ENCODE results near the gene KCNG1. TPM values are rescaled to one million over a fixed set of nuclear protein-coding genes. Genes with fewer than 3 reads are reported as not detected.

Gene KCNG1
- total RNA-seq, 1 donor from 2014 or later = 6.3 TPM

DNA sequence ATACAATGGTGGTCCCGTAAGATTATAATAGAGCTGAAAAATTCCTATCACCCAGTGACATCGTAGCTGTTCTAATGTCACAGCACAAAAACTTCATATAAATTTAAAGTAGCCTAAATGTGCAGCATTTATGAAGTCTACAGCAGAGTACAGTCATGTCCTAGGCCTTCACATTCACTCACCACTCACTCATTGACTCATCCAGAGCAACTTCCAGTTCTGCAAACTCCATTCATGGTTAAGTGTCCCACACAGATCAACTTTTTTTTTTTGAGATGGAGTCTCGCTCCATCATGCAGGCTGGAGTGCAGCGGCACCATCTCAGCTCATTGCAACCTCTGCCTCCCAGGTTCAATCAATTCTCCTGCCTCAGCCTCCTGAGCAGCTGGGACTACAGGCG lies 20.9 kb upstream of the KCNG1 start:
- Mint-ChIP-seq H3K4me3 (ENCODE audit: unreplicated experiment) (no peak overlapping the region), H3K27me3 (ENCODE audit: unreplicated experiment) (peaks cover 6% of the 10 kb centered on the region), H3K36me3 (ENCODE audit: unreplicated experiment) (no peaks in the 10 kb centered on the region), H3K27ac (ENCODE audit: unreplicated experiment) (no peak overlapping the region), H3K9me3 (ENCODE audit: unreplicated experiment) (no peaks in the 10 kb centered on the region), H3K4me1 (ENCODE audit: unreplicated experiment) (no peaks in the 10 kb centered on the region)
- no peak for DNase-seq (ENCODE audit: extremely low spot score, unreplicated experiment)
- TF ChIP-seq, protein P1, sequence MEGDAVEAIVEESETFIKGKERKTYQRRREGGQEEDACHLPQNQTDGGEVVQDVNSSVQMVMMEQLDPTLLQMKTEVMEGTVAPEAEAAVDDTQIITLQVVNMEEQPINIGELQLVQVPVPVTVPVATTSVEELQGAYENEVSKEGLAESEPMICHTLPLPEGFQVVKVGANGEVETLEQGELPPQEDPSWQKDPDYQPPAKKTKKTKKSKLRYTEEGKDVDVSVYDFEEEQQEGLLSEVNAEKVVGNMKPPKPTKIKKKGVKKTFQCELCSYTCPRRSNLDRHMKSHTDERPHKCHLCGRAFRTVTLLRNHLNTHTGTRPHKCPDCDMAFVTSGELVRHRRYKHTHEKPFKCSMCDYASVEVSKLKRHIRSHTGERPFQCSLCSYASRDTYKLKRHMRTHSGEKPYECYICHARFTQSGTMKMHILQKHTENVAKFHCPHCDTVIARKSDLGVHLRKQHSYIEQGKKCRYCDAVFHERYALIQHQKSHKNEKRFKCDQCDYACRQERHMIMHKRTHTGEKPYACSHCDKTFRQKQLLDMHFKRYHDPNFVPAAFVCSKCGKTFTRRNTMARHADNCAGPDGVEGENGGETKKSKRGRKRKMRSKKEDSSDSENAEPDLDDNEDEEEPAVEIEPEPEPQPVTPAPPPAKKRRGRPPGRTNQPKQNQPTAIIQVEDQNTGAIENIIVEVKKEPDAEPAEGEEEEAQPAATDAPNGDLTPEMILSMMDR (IDR thresholded peaks at IDR 0.05) = no peak

DNA sequence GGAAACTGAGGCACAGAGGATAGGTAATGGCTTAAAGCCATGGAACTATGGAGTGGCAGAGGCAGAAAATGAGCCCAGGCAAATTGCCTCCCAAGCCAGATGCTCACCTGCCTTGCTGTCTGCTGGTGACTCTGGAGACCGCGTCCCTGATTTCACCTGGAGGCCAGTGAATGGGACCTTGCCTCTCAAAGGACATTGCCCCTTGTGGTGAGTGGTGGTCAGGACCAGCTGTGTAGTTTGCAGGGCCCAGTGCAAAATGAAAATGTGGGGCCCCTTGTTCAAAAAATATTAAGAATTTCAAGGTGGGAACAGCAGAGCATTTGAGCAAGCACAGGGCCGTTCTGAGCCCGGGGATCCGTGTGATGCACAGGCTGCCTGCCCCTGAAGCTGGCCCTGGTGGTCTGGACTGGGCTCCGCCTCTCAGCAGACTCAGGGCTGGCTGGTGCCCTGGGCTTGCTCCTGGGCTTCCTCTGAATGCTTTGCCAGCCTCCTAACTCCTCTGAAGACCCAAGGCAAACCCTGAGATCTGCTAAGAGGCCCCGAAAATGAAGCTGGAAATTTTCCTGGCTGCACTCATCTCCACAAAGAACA lies 19.8 kb upstream of the KCNG1 start:
- H3K9me3 Mint-ChIP-seq (ENCODE audit: unreplicated experiment) = no peaks in the 10 kb centered on the region

DNA sequence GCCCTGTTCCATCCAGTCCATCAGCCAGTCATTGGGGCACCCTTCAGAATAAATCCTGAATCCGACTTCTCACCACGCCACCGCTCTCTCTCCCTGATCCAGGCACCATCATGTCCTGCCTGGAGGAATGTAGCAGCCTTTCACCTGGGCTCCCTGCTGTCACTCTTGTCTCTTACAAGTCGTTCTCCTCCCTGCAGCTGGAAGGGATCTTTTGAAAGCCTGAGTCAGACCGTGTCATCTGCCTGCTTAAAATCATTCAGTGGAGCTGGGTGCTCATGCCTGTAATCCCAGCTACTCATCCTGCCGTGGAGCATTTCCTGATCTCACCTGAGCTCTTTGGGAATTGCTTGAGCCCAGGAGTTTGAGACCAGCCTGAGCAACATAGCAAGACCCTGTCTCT lies 19.2 kb upstream of the KCNG1 start:
- no peak overlapping the region for H3K4me3 Mint-ChIP-seq (ENCODE audit: unreplicated experiment)
- no peak for DNase-seq (ENCODE audit: extremely low spot score, unreplicated experiment)
- no peaks in the 10 kb centered on the region for H3K9me3 Mint-ChIP-seq (ENCODE audit: unreplicated experiment)
- peaks cover 2% of the 10 kb centered on the region for H3K27me3 Mint-ChIP-seq (ENCODE audit: unreplicated experiment)
- H3K36me3 Mint-ChIP-seq (ENCODE audit: unreplicated experiment) = no peaks in the 10 kb centered on the region
- H3K4me1 Mint-ChIP-seq (ENCODE audit: unreplicated experiment) = no peaks in the 10 kb centered on the region
- TF ChIP-seq, protein P1 (IDR thresholded peaks at IDR 0.05) = no peak
- H3K27ac Mint-ChIP-seq (ENCODE audit: unreplicated experiment) = no peak overlapping the region

More for the DNA sequence above, 19.8 kb upstream of the KCNG1 start:
- TF ChIP-seq, protein P1 (IDR thresholded peaks at IDR 0.05) = peak; percentile 19
- Mint-ChIP-seq H3K36me3 (ENCODE audit: unreplicated experiment) (no peaks in the 10 kb centered on the region), H3K4me1 (ENCODE audit: unreplicated experiment) (no peaks in the 10 kb centered on the region), H3K4me3 (ENCODE audit: unreplicated experiment) (no peak overlapping the region), H3K27ac (ENCODE audit: unreplicated experiment) (no peak overlapping the region), H3K27me3 (ENCODE audit: unreplicated experiment) (peaks cover 2% of the 10 kb centered on the region)
- DNase-seq (ENCODE audit: extremely low spot score, unreplicated experiment) = no peak

DNA sequence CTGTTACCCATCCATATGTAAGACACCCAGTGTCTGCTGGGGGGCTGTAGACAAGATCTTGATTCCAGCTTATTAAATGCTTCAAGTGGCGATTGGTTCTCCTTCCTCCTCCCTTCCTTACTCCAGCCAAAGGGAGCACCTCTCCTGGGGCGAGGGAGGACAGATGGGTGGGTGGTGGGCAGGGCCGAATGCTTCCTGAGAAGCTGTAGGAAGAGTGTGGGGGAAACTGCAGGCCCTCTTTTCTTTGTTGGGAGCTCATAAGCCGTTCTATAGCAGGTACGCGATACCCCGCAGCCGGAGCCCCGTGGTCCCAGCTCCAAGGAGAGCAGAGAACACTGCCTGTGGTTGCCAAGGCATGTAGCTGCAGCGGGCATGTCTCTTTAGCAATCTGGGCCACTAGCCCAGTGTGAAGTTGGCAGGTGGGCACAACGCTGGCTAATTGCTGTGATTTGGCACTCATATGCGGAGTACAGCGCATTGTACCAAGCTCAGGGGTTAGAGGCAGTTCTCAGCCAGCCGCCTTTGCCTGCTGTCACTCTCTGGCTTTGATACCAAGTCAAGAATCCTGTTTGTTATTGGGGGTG lies 14.7 kb upstream of the KCNG1 start:
- Mint-ChIP-seq H3K27me3 (ENCODE audit: unreplicated experiment) (no peaks in the 10 kb centered on the region), H3K36me3 (ENCODE audit: unreplicated experiment) (no peaks in the 10 kb centered on the region), H3K4me3 (ENCODE audit: unreplicated experiment) (no peak overlapping the region), H3K4me1 (ENCODE audit: unreplicated experiment) (peaks cover 23% of the 10 kb centered on the region), H3K9me3 (ENCODE audit: unreplicated experiment) (no peaks in the 10 kb centered on the region), H3K27ac (ENCODE audit: unreplicated experiment) (no peak overlapping the region)
- no peak for DNase-seq (ENCODE audit: extremely low spot score, unreplicated experiment)
- TF ChIP-seq, protein P1 (IDR thresholded peaks at IDR 0.05) = no peak

DNA sequence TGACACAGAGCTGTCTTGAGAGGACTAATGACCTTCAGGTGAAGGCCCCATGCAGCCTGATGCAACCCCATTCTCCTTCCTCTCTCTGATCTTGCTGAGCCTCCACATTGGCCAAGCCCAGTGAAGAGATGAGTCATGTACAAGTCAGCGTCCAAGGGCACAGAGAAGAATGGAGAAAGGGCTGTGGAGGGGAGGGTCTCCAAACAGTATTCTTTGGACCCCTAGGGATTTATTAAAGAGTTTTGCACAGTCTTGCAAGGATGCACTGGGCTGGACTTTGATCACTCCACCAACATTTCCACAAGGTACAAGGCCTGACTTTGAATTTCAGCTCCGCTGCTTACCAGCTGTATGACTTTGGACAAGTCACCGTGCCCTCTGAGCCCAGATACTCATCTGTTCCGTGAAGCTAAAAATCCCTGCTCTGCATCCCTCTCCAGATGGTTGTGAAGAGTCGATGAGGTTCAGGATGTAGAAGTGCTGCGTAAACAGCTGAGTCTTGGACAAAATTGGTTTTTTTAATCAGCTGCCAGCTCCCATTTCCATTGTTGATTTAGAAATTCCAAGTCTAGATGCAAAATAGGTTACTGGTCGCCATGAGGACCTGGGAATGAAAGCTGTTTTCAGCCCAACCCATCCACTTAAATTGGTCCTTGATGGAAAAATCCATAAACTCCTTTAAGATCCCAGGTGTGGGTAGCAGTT lies 14.1 kb upstream of the KCNG1 start:
- Mint-ChIP-seq H3K4me3 (ENCODE audit: unreplicated experiment) (no peak overlapping the region), H3K27me3 (ENCODE audit: unreplicated experiment) (peaks cover 4% of the 10 kb centered on the region), H3K4me1 (ENCODE audit: unreplicated experiment) (peaks cover 23% of the 10 kb centered on the region), H3K27ac (ENCODE audit: unreplicated experiment) (peak overlapping the region; percentile 1), H3K9me3 (ENCODE audit: unreplicated experiment) (no peaks in the 10 kb centered on the region), H3K36me3 (ENCODE audit: unreplicated experiment) (no peaks in the 10 kb centered on the region)
- DNase-seq (ENCODE audit: extremely low spot score, unreplicated experiment) = no peak
- TF ChIP-seq, protein P1 (IDR thresholded peaks at IDR 0.05) = no peak
